Astrocyte of the spinal cord (primary cell): ENCODE measurements around the gene NRAP.

Source experiments
- DNase-seq: peaks from one replicate; pipeline ENCODE4 v3.0.0; 2011; ENCODE audit warnings: low read depth, low spot score
- H3K4me3 ChIP-seq: 2 replicates; pipeline ENCODE4 v1.5.1; 2011; ENCODE audit warnings: low read depth, mild to moderate bottlenecking, low read length, moderate library complexity
- CTCF ChIP-seq: IDR thresholded peaks from 2 replicates; pipeline ENCODE4 v1.5.1; 2012; ENCODE audit warnings: low read depth, mild to moderate bottlenecking, low read length, inconsistent platforms
- in situ Hi-C: cut with HindIII; loops from 2 replicates; pipeline ENCODE4 v1.10.0; 2017; ENCODE audit warnings: low sequenced_read_pairs

The NRAP gene

GRCh38 chr10:113604572-113604971 is 59.3 kb downstream of the NRAP start:
- DNase-seq = no peak
- no peak overlapping the region for H3K4me3 ChIP-seq
- in situ Hi-C loops = no loop called here
- TF ChIP-seq CTCF = no peak

- TF ChIP-seq CTCF = no peak
- in situ Hi-C loops = no loop called here
- H3K4me3 ChIP-seq = no peak overlapping the region
Measured at GRCh38 chr10:113603057-113603777, 60.6 kb downstream of the NRAP start.

GRCh38 chr10:113600569-113600968 is 63.3 kb downstream of the NRAP start:
- H3K4me3 ChIP-seq = no peak overlapping the region
- TF ChIP-seq CTCF = no peak
- in situ Hi-C loops = no loop called here
- DNase-seq = no peak

More at GRCh38 chr10:113603057-113603777, 60.6 kb downstream of the NRAP start:
- no peak for DNase-seq

GRCh38 chr10:113594652-113595051 is 69.2 kb downstream of the NRAP start:
- no peak overlapping the region for H3K4me3 ChIP-seq
- in situ Hi-C loops = no loop called here
- no peak for TF ChIP-seq CTCF
- DNase-seq = no peak

GRCh38 chr10:113592380-113592779 is 71.5 kb downstream of the NRAP start:
- in situ Hi-C loops = no loop called here
- H3K4me3 ChIP-seq = no peak overlapping the region
- no peak for TF ChIP-seq CTCF
- no peak for DNase-seq

- in situ Hi-C loops = no loop called here
- H3K4me3 ChIP-seq = no peak overlapping the region
- no peak for TF ChIP-seq CTCF
- no peak for DNase-seq
Measured at GRCh38 chr10:113590581-113590980, 73.3 kb downstream of the NRAP start.
